HG03039 (cell line): ENCODE results near the gene ZACN.
"Not testable (repeated sequence)": the region's sequence is repeated elsewhere in the genome, so short reads cannot be mapped to it uniquely, and the experiment has no call there.

ENCODE experiments used
- ATAC-seq: cut with Tn5 transposase; IDR thresholded peaks from one replicate; pipeline ENCODE4 v1.9.1; 2021; ENCODE audit warnings: mild to moderate bottlenecking, moderate library complexity; ENCODE audit not compliant: unreplicated experiment

ZACN gene

GRCh38 chr17:76078860-76079534 is at the start of gene ZACN:
TSS of gene ZACN (plus strand) at chr17:76079182. CDS start at chr17:76079265, 83 bp downstream.
- no peak for ATAC-seq

DNA sequence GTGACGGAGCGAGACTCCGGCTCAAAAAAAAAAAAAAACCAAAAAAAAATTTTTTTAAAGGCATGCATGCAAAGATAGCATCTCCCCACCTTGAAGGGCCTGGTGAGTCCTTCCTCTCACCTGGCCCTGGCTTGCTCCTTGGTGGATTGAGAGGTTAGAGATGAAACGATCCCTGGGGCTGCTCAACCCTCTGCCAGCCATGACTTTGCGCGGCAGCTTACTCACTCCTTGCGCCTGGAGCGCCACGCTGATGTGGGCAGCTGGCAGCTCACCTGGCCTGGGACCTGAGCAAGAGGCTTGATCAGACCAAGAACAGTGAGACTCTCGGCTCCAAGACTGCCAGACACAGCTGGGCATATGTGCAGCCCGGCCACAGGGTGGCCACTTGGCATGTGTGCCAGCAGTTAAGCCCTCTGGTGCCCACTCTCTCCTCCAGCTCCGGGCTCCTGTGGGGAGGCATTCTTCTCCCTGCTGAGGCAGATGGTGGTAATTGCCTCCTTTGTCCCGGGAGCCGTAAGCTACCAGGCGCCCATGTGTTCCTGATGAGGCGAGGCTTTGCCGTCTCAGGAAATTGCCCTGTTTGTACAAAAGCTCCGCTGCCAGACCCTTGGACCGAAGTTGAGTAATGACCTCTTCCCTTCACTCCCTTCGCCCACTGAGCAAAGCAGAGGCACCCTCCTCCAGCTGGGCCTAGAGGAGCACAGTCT is 46.8 kb upstream of the ZACN start:
- ATAC-seq: no peak

DNA sequence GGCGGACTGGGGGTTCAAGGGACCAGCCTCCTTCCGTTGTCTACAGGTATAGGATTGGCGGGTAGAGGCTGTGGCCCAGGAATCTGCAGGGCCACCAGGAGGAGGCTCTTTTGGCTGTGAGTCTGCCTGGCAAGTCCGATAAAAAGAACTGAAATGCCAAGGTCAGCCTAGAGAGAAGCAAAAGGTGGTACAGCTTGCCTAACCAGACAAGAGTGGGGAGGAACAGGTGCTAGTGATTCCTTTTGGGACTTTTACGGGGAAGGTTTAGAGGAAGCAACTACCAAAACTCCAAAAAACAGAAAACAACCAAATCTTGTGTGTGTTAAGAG is 46.2 kb upstream of the ZACN start:
- no peak for ATAC-seq

DNA sequence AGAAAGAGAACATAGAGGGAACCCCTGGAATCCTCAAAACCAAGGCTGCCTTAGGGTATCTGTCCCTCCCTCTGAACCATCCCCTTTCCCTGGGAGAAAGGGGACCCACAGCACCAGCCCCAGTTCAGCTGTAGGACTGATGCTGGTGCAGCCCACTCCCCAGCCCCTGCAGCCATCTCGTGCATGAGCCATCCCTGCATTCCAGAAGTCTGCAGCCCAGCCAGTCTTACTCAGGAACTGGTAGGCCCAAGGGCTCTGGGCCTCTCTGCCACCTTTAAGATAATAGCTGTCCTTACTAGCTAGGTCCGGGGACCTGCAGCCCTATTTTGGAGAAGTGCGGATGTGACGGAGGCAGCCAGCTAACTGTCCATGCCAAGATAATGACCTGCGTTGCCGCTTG is 45.8 kb upstream of the ZACN start:
- ATAC-seq: no peak

DNA sequence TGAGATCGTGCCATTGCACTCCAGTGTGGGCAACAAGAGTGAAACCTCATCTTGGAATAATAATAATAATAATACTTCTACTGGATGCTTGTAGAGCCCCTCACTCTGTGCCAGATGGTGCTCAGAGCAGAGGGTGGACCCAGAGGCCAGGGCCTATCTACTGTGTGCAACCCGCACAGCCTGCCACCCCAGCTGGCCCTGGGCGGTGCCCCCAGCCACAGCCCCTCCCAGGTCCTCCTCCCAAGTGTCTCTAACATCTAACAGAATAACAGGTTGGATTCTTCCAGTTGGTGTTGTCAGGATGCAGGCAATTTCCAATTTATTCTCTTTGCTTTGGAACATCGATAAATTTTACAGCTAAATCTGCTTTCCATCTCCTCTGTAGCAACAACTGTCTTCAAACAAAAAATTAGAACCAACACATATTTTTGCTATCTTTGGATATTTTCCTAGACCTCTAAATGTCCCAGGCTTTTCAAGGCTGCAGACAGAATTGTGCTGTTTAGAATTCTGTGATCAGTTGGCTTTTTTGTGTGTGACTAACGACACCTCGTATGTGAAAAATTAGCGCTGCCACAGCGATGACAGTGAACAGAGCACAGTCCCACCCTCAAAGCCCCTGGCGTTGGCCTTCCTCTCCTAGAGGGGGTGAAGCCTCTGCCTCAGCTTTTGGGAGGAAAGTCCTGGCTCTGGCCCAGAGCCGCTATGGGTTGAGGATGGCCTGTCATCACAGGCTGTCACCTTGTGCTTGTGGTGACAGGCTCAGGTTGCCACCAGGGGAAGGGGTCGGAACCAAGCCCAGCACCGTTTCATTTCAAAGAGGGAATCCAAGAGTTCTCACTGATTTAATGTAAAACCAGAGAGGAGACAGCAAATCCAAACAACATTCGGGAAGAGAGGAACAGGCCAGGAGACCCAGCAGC is 44.3 kb upstream of the ZACN start:
- no peak for ATAC-seq

DNA sequence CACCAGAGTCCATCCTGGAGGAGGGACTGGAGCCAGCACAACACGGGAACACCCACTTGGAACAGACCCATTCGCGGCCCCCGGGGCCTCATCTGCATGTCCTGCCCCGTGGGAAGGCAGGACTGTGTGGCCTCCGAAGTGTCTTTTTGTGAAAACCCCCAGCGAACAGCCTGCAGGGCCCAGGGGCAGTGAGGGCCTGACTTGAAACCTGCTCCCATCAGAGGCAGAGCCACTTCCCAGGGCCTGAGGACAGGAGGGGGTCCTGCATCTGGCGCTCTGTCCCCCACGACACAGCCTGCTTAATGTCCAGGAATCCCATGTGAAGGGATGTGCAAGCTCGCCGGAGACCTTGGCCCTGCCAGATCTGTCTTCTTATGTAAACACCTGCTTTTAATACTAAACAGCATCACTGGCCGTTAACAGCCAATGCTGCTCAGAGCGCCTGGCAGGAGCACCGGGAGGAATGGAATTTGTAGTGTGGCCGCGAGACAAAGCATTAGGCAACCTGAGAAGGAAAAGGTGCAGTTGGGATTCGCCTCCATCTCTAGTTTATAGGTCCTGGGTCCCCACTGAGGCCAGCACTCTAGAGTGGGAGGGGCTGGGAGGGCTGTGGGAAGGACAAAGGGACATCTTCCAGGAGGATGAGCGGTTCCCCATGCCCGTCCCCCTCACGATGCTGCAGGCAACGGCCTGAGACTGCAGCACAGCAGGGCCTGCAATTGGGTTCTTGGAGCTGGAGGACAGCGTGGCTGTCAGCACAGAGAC is 42.3 kb upstream of the ZACN start:
- ATAC-seq: no peak

DNA sequence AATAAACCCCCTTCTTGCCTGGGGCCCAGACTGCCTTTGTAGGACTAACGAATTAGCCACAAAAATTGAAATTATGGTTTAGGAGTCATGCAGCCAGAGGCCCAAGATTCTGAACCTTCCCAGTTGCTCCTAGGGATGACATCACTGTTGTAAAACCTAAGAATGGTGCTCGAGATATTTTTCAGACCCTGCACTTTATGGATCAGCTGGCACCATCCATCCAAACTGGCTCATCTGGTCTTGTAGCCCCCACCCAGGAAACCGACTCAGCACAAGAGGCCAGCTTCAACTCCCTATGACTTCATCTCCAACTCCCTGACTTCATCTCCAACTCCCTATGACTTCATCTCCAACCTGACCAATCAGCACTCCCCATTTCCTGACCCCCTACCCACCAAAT is 40.9 kb upstream of the ZACN start:
- ATAC-seq: no peak

DNA sequence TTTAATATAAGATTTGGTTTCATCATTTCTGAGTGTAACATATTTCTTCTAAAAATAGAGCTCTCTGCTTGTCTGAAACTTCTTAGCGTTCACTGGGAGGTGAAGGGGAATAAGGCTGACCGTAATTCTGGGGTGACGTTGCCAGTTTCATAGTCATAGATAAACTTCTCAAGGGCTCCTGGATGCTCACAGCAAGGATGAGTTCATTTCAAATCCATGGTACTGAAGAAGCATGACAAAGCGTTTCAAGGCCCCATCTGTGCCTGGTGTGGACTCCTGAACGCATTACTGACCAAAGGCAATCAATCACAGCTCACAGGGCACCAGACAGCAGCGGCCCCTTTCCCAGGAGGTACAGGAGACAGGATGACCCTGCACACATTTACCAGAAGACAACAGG is 39.9 kb upstream of the ZACN start:
- ATAC-seq: no peak

DNA sequence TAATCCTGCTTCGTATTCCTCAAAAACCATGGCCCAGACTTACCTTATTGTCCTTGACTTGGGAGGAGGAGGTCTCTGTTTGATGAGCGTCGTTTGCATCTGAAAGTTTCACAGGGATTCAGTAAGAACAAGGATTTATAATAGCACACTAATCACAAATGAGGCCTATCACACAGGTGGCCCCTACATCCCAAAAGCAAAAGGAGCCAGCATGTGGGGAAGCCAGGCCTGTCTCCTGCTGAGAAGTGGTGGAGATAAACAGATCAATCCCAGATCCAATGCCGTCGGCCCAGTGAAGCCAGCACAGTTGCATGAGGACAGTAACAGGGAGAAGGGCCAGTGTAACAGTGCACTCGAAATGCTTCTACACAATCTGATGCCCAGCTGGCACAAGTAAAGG is 38.6 kb upstream of the ZACN start:
- no peak for ATAC-seq

GRCh38 chr17:76042868-76043267 is 36.1 kb upstream of the ZACN start:
- ATAC-seq: not testable (repeated sequence)

DNA sequence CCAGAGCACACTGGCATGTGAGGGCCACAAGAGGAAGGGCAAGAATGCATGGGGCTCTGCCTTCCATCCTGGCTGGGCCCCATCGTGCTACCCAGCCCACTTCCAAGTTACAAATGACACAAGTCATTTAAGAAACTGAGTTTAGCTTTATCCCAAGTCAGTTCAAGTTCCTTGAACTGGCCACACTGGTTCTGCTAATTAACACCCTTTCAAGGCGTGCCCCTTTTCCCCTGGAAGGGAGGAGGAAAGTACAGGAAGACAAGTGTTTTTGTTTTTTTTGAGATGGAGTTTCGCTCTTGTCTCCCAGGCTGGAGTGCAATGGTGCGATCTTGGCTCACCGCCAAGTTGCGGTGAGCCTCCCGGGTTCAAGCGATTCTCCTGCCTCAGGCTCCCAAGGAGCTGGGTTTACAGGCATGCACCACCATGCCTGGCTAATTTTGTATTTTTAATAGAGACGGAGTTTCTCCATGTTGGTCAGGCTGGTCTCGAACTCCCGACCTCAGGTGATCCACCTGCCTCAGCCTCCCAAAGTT is 34.4 kb upstream of the ZACN start:
- not testable (repeated sequence) for ATAC-seq

- ATAC-seq: no peak
Measured at GRCh38 chr17:76046064-76046463, 32.9 kb upstream of the ZACN start.

DNA sequence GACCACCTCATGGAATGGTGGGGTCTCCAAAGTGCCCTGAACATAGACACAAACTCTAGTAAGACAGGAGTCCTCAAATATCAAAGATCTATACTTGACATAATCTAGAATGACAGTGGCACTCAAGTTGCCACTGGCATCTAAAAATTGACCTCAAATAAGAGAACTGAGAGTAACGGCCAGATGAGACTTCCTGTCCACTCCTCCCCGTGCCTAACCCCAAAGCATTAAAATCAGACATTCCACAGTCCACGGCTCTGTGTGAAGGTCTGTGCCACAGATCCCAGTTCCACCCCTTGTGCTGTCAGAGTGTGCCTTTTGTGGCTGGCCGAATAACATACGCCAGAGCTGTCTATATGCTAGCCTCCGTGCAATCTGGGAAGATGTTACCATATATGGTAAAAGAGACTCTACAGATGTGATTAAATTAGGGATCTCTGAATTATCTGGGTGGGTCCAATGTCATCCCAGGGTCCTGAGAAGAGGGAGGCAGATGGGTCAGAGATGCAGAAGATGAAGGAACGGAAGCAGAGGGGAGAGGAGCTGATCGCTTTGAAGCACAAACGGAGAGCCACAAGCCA is 30.9 kb upstream of the ZACN start:
- ATAC-seq: no peak

GRCh38 chr17:76048711-76049110 is 30.3 kb upstream of the ZACN start:
- no peak for ATAC-seq

DNA sequence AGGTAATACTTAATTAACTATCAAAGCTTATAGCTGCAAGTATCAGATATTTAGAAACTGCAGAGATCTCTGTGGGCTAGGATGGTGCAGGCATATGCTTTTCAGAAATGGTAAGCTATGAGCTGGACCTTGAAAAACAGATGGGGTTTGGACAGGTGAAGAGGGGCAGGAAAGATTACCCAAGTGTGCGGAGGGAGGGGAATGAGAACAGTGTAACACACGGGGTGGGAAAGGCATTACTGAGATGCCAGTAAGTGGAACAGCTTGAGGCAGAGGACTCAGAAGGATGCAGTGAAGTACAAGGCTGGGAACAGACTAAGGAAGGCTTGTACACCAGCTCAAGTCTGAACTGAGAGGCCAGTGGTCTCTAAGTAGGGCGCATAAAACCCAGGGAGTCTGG is 29.7 kb upstream of the ZACN start:
- ATAC-seq: no peak

GRCh38 chr17:76049836-76050537 is 29.0 kb upstream of the ZACN start:
- no peak for ATAC-seq

DNA sequence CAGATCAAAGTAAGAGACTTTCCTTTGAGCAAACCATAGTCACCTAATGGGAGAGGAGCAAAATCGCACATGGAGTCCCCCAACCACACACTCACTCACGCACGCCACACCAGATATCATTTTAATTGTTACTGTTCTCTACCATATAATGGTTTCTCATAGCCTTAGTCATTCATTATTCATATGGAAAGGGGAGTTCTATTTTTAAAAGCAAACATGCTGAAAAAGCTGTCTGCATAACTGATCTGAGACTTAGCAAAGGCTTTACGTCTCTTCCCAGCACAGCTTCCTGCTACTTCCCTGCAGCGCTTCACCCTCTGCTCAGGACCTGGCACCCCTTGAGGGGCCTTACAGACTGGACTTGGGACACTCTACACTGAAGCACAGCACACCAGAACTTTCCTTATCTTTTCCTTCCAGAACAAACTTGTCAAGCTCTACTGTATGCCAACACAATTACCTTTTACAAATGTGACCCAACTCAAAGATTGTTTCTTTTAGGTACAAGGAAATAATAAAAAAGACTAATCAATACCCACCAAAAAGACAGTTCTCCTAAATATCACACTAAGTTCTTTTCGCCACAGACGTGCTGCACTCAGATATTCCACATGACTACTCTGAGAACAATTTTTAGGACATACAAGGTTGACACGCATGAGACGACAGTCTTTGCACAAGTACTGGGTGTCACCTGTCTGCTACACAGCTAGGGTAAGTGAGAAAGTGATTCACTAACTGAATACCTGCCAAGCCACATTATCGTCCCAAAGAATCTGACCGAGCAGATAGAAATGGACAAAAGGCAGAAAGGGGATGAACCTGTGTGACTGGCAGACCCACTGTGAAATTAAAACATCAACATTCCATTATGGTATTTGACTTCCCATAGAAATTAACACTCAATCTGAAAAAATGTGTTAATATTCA is 28.2 kb upstream of the ZACN start:
- no peak for ATAC-seq

GRCh38 chr17:76051561-76051960 is 27.4 kb upstream of the ZACN start:
- no peak for ATAC-seq
